ENCODE results near the gene GYS1. TPM values are rescaled to one million over a fixed set of nuclear protein-coding genes. Genes with fewer than 3 reads are reported as not detected.

The GYS1 gene
- total RNA-seq, 1 experiment from 2014 or later, result 29.7 TPM

- Mint-ChIP-seq H3K27me3 (ENCODE audit: insufficient read depth, unreplicated experiment) (no peaks in the 10 kb centered on the region), H3K4me1 (ENCODE audit: insufficient read depth, unreplicated experiment) (peaks cover 24% of the 10 kb centered on the region), H3K27ac (ENCODE audit: low read depth, unreplicated experiment) (peak overlapping the region; percentile 78), H3K36me3 (ENCODE audit: insufficient read depth, unreplicated experiment) (peaks cover 72% of the 10 kb centered on the region), H3K4me3 (ENCODE audit: unreplicated experiment) (no peak overlapping the region), H3K9me3 (ENCODE audit: unreplicated experiment) (no peaks in the 10 kb centered on the region)
- TSS peak; percentile 37 for BruUV-seq (replicated peaks)
- ChIA-PET POLR2A (interaction anchor here (0.6 to 5.3 kb wide), 5 partner anchors 10 to 94 kb away, joined by 5 to 98 read pairs (median 47); partner anchors contain the start of genes BAX, GYS1 and RUVBL2), CTCF (interaction anchor here (1.0 kb wide), 1 partner anchor 25 kb away, joined by 6 read pairs; the partner anchor contains the start of genes GYS1 and RUVBL2)
- no peak for TF ChIP-seq CTCF (IDR thresholded peaks at IDR 0.05; ENCODE audit: unreplicated experiment)
- no peak for DNase-seq (ENCODE audit: unreplicated experiment)
- intact Hi-C loops (cut with micrococcal nuclease), result no loop called here
These were observed 24.9 kb downstream of the GYS1 start for GRCh38 chr19:48968179-48968661.

GRCh38 chr19:48967346-48968178, 25.5 kb downstream of the GYS1 start:
- peak overlapping the region; percentile 97 for H3K4me3 Mint-ChIP-seq (ENCODE audit: unreplicated experiment)
- H3K27ac Mint-ChIP-seq (ENCODE audit: low read depth, unreplicated experiment), result peak overlapping the region; percentile 78
- H3K9me3 Mint-ChIP-seq (ENCODE audit: unreplicated experiment), result no peaks in the 10 kb centered on the region
- DNase-seq (ENCODE audit: unreplicated experiment), result peak; percentile 24
- ChIA-PET POLR2A (interaction anchor here (0.6 to 5.3 kb wide), 5 partner anchors 10 to 93 kb away, joined by 5 to 98 read pairs (median 47); partner anchors contain the start of genes BAX, GYS1 and RUVBL2), CTCF (interaction anchor here (0.5 to 2.0 kb wide), 6 partner anchors 9 to 172 kb away, joined by 3 to 13 read pairs (median 4); partner anchors contain the start of genes GYS1 and RUVBL2)
- intact Hi-C loops (cut with micrococcal nuclease), result no loop called here
- H3K4me1 Mint-ChIP-seq (ENCODE audit: insufficient read depth, unreplicated experiment), result peaks cover 30% of the 10 kb centered on the region
- BruUV-seq (replicated peaks), result no TSS peak
- no peaks in the 10 kb centered on the region for H3K27me3 Mint-ChIP-seq (ENCODE audit: insufficient read depth, unreplicated experiment)
- no peak for TF ChIP-seq CTCF (IDR thresholded peaks at IDR 0.05; ENCODE audit: unreplicated experiment)
- peaks cover 65% of the 10 kb centered on the region for H3K36me3 Mint-ChIP-seq (ENCODE audit: insufficient read depth, unreplicated experiment)

GRCh38 chr19:48966541-48967345, 26.4 kb downstream of the GYS1 start:
- no peak for DNase-seq (ENCODE audit: unreplicated experiment)
- Mint-ChIP-seq H3K27ac (ENCODE audit: low read depth, unreplicated experiment) (peak overlapping the region; percentile 96), H3K27me3 (ENCODE audit: insufficient read depth, unreplicated experiment) (no peaks in the 10 kb centered on the region), H3K4me1 (ENCODE audit: insufficient read depth, unreplicated experiment) (peaks cover 35% of the 10 kb centered on the region), H3K36me3 (ENCODE audit: insufficient read depth, unreplicated experiment) (peaks cover 64% of the 10 kb centered on the region), H3K9me3 (ENCODE audit: unreplicated experiment) (no peaks in the 10 kb centered on the region), H3K4me3 (ENCODE audit: unreplicated experiment) (peak overlapping the region; percentile 97)
- no peak for TF ChIP-seq CTCF (IDR thresholded peaks at IDR 0.05; ENCODE audit: unreplicated experiment)
- intact Hi-C loops (cut with micrococcal nuclease), result no loop called here
- POLR2A ChIA-PET, result interaction anchor here (0.6 to 5.3 kb wide), 12 partner anchors 11 to 641 kb away, joined by 3 to 98 read pairs (median 8); partner anchors contain the start of genes BAX, DHDH, EMP3 and GYS1
- BruUV-seq (replicated peaks), result no TSS peak
- CTCF ChIA-PET, result interaction anchor here (0.5 to 2.0 kb wide), 6 partner anchors 10 to 176 kb away, joined by 3 to 13 read pairs (median 4); partner anchors contain the start of gene RUVBL2
